OCI-LY3 (cell line): ENCODE measurements around the gene POLA2.

Source experiments
- H2AFZ ChIP-seq: fragments of 200-600, 300-600 bp; shearing (Covaris generic); 2 replicates; pipeline ENCODE4 v1.6.0; 2014; ENCODE audit warnings: antibody characterized with exemption, low read depth, low read length
- H3K27ac ChIP-seq: fragments of 200-600, 300-600 bp; sonication (generic); 2 replicates; pipeline ENCODE4 v1.5.1; 2014; ENCODE audit warnings: mild to moderate bottlenecking, low read length, moderate library complexity, mixed read lengths
- H3K27me3 ChIP-seq: fragments of 200-600, 300-600 bp; sonication (generic); 2 replicates; pipeline ENCODE4 v1.6.1; 2014; ENCODE audit warnings: low read depth, low read length, mixed read lengths
- H3K36me3 ChIP-seq: fragments of 200-600, 300-600 bp; sonication (generic); replicated peaks from 2 replicates; pipeline ENCODE3; 2014; ENCODE audit warnings: low read depth, low read length, mixed read lengths
- H3K4me1 ChIP-seq: fragments of 300-600, 200-600 bp; sonication (generic); 2 replicates; pipeline ENCODE4 v1.6.1; 2014; ENCODE audit warnings: low read length, mixed read lengths
- H3K4me2 ChIP-seq: fragments of 200-600, 300-600 bp; sonication (generic); 2 replicates; pipeline ENCODE4 v1.6.1; 2014; ENCODE audit warnings: low read length, mixed read lengths
- H3K4me3 ChIP-seq: fragments of 300-600, 200-600 bp; sonication (generic); 2 replicates; pipeline ENCODE4 v1.5.1; 2014; ENCODE audit warnings: antibody characterized with exemption, mild to moderate bottlenecking, low read length, moderate library complexity
- H3K79me2 ChIP-seq: fragments of 300-600, 200-600 bp; shearing (Covaris generic); 2 replicates; pipeline ENCODE4 v1.6.1; 2014; ENCODE audit warnings: mild to moderate bottlenecking, low read length, mixed read lengths
- H3K9ac ChIP-seq: fragments of 300-600, 200-600 bp; shearing (Covaris generic); 2 replicates; pipeline ENCODE4 v1.6.0; 2014; ENCODE audit warnings: mild to moderate bottlenecking, low read length, moderate library complexity
- H3K9me3 ChIP-seq: fragments of 200-600, 300-600 bp; shearing (Covaris generic); 2 replicates; pipeline ENCODE4 v1.6.1; 2014; ENCODE audit warnings: low read length, mixed read lengths; ENCODE audit not compliant: insufficient read depth
- H4K20me1 ChIP-seq: fragments of 200-600, 300-600 bp; sonication (generic); 2 replicates; pipeline ENCODE4 v1.6.1; 2016; ENCODE audit warnings: low read length, mixed read lengths; ENCODE audit not compliant: insufficient read depth
- CTCF ChIP-seq: fragments of 200-600, 300-600 bp; sonication (generic); IDR thresholded peaks from 2 replicates; pipeline ENCODE4 v1.5.1; 2014; ENCODE audit warnings: antibody characterized with exemption, low read length, low read depth
- EZH2phosphoT487 ChIP-seq: fragments of 200-600 bp; shearing (Covaris generic); IDR thresholded peaks from 2 replicates; pipeline ENCODE4 v1.6.1; 2018; ENCODE audit warnings: antibody characterized with exemption, mixed run types, low read depth

The POLA2 gene

GRCh38 chr11:65215441-65216076 is 46.2 kb upstream of the POLA2 start:
- no peak for TF ChIP-seq EZH2phosphoT487
- TF ChIP-seq CTCF: no peak
- H3K4me1 ChIP-seq: no peaks in the 10 kb centered on the region
- H3K9me3 ChIP-seq: no peaks in the 10 kb centered on the region
- H3K9ac ChIP-seq: no peak overlapping the region
- H3K79me2 ChIP-seq: no peaks in the 10 kb centered on the region
- H2AFZ ChIP-seq: no peak overlapping the region
- peaks cover 11% of the 10 kb centered on the region for H3K36me3 ChIP-seq
- no peak overlapping the region for H3K4me3 ChIP-seq
- H3K4me2 ChIP-seq: no peak overlapping the region
- H3K27me3 ChIP-seq: no peaks in the 10 kb centered on the region
- no peak overlapping the region for H3K27ac ChIP-seq
- no peaks in the 10 kb centered on the region for H4K20me1 ChIP-seq

DNA sequence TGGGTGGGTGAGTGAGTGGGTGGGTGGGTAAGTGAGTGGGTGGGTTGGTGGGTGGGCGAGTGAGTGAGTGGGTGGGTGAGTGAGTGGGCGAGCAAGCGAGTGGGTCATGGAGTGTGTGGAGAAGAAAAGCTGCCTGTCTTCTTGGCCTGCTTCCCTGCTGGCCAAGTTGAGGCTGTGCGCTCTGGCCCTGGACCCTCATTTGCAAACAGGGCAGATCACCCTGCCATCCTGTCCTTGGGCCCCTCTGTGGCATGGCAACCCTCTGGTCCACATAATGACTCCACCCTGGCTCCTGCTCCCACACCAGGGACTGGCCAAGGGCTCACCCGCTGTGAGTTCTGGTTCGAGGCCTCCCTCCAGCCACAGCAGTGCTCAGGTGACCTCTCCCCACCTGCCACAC is 44.9 kb upstream of the POLA2 start:
- Histone ChIP-seq H4K20me1 (no peaks in the 10 kb centered on the region), H3K9me3 (no peaks in the 10 kb centered on the region), H3K4me2 (no peak overlapping the region), H3K27ac (no peak overlapping the region), H3K4me3 (no peak overlapping the region), H3K79me2 (no peaks in the 10 kb centered on the region), H3K4me1 (no peaks in the 10 kb centered on the region), H3K36me3 (no peaks in the 10 kb centered on the region), H3K9ac (no peak overlapping the region), H2AFZ (no peak overlapping the region), H3K27me3 (no peaks in the 10 kb centered on the region)
- TF ChIP-seq CTCF (no peak), EZH2phosphoT487 (no peak)

DNA sequence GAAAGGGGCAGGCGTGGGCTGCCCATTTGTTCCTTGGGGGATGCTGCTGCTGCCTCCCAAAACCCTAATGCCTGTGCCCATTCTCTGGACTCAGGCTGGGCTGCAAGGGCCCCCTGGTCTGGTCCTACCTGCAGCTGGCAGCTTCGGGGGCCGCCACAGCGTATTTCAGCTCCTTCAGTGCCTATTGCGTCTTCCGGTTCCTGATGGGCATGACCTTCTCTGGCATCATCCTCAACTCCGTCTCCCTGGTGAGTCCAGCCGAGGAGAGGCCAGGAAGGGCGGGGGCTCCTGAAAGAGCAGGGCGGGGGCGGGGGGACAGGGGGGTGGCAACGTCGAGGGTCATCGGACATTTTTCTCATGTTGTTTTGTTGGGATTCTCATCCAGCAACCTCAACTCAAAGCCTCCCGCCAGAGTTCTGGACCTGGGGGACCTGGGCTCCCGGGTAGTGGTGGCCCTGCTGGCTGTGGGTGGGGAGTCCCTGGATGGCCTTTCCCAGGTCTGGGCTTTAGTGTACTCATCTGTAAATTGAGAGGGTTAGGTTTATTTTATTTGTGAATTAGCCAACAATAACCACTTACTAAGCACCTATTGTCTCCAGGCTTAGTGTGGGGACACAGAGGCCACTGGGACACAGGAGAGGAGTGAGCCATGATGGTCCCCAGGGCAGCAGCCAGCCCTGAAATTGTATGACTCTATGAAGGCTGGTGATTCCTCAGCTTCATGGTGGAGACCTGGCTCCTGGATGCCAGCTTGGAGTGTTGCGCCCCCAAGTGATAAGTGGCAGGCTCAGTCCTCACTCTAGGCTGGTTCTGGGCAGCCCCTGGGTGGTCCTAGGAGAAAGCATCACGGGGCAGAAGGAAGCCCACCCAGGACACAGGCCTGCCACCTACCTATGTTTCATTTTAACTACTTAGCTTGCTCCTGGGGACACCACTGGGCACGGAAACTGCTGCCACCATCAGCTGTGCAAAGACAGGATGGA is 44.0 kb upstream of the POLA2 start:
- TF ChIP-seq EZH2phosphoT487 (no peak), CTCF (peak; percentile 15; the same call in 1 of the 2 replicates)
- Histone ChIP-seq H3K4me3 (no peak overlapping the region), H3K79me2 (no peaks in the 10 kb centered on the region), H3K27ac (no peak overlapping the region), H3K4me1 (no peaks in the 10 kb centered on the region), H3K9ac (no peak overlapping the region), H4K20me1 (no peaks in the 10 kb centered on the region), H3K9me3 (no peaks in the 10 kb centered on the region), H3K36me3 (no peaks in the 10 kb centered on the region), H2AFZ (no peak overlapping the region), H3K27me3 (no peaks in the 10 kb centered on the region), H3K4me2 (no peak overlapping the region)

GRCh38 chr11:65218446-65218845 is 43.3 kb upstream of the POLA2 start:
- Histone ChIP-seq H3K4me2 (no peak overlapping the region), H3K27ac (no peak overlapping the region), H3K79me2 (no peaks in the 10 kb centered on the region), H4K20me1 (no peaks in the 10 kb centered on the region), H3K4me1 (no peaks in the 10 kb centered on the region), H3K9ac (no peak overlapping the region), H2AFZ (no peak overlapping the region), H3K27me3 (no peaks in the 10 kb centered on the region), H3K9me3 (no peaks in the 10 kb centered on the region), H3K4me3 (no peak overlapping the region), H3K36me3 (no peaks in the 10 kb centered on the region)
- TF ChIP-seq EZH2phosphoT487: no peak
- no peak for TF ChIP-seq CTCF
